Calu3 (cell line): ENCODE measurements around the gene ARHGAP19. TPM values are rescaled to one million over a fixed set of nuclear protein-coding genes. Genes with fewer than 3 reads are reported as not detected.

Experiments used
- BruUV-seq: library from RNA; stranded (reverse); fragments of 400-500 nt; replicated peaks from 2 replicates; lab custom pipeline; 2021; lab: Mats Ljungman, UMichigan
- CTCF ChIA-PET: fragments of 300-600 bp; sonication (Branson Sonifier 250); formaldehyde crosslinking; loops from one replicate; lab custom pipeline; 2022; ENCODE audit warnings: antibody characterized with exemption; lab: Charles Lee
- DNase-seq: peaks from one replicate; pipeline ENCODE4 v3.0.0; 2022
- H3K27ac Mint-ChIP-seq: one replicate; pipeline ENCODE4 v1.8.0; 2022; ENCODE audit warnings: mixed read lengths; ENCODE audit not compliant: unreplicated experiment
- H3K27me3 Mint-ChIP-seq: one replicate; pipeline ENCODE4 v1.8.0; 2022; ENCODE audit warnings: mixed read lengths; ENCODE audit not compliant: unreplicated experiment
- H3K36me3 Mint-ChIP-seq: one replicate; pipeline ENCODE4 v1.8.0; 2022; ENCODE audit warnings: mild to moderate bottlenecking, moderate library complexity, mixed read lengths; ENCODE audit not compliant: insufficient read depth, unreplicated experiment
- H3K4me1 Mint-ChIP-seq: one replicate; pipeline ENCODE4 v1.8.0; 2022; ENCODE audit warnings: mild to moderate bottlenecking, low read depth, mixed read lengths; ENCODE audit not compliant: unreplicated experiment
- H3K4me3 Mint-ChIP-seq: one replicate; pipeline ENCODE4 v1.8.0; 2022; ENCODE audit warnings: mild to moderate bottlenecking, low read depth, moderate library complexity, mixed read lengths; ENCODE audit not compliant: unreplicated experiment
- H3K9me3 Mint-ChIP-seq: one replicate; pipeline ENCODE4 v1.8.0; 2022; ENCODE audit warnings: low read depth, mixed read lengths; ENCODE audit not compliant: unreplicated experiment
- intact Hi-C: fragments of 100-400 bp; cut with micrococcal nuclease; formaldehyde crosslinking; loops from one replicate; pipeline ENCODE4 v1.10.0; 2022; ENCODE audit not compliant: unreplicated experiment
- total RNA-seq: library from RNA; stranded (reverse); gene quantifications from 2 replicates; pipeline ENCODE4 v1.2.3, GENCODE V29; 2022
- TF ChIP-seq, protein P1 (sequence below): fragments of 200-600 bp; IDR thresholded peaks from one replicate; pipeline ENCODE4 v1.8.0; 2022; ENCODE audit warnings: antibody characterized with exemption; ENCODE audit not compliant: unreplicated experiment

ARHGAP19 gene
- total RNA-seq, 1 experiment from 2014 or later: 6.7 TPM

DNA sequence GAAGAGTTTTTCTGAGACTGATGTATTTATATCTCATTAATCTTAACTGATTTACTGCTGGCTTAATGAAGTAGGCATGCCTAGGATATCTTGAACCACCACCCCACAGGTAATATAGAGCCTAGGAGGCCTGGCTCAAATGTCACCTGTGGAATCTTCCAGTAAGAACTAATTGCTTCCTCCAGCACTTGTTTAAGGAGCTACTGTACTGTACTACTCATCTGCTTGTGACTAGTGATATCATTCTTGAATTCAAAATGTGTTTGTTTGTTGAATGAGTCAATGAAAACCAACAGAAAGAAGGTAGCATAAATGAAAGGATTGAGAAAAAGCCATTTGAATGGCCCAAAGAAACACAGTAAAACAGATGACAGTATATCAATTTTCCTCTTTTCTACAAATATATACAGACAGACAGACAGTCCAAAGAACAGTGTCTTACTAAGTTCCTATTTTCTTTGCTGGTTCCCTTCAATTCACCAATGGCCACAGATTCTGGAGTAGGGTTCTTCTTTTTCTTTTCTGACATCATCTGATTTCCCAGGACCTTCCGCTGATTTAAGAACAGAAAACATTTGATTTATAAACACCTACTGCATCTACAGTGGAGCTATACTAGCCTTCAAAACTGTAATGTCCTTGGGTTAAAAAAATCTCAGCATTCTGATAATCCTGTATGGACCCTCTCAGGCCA lies 63.0 kb downstream of the ARHGAP19 start:
- no peaks in the 10 kb centered on the region for H3K27me3 Mint-ChIP-seq
- TF ChIP-seq, protein P1, sequence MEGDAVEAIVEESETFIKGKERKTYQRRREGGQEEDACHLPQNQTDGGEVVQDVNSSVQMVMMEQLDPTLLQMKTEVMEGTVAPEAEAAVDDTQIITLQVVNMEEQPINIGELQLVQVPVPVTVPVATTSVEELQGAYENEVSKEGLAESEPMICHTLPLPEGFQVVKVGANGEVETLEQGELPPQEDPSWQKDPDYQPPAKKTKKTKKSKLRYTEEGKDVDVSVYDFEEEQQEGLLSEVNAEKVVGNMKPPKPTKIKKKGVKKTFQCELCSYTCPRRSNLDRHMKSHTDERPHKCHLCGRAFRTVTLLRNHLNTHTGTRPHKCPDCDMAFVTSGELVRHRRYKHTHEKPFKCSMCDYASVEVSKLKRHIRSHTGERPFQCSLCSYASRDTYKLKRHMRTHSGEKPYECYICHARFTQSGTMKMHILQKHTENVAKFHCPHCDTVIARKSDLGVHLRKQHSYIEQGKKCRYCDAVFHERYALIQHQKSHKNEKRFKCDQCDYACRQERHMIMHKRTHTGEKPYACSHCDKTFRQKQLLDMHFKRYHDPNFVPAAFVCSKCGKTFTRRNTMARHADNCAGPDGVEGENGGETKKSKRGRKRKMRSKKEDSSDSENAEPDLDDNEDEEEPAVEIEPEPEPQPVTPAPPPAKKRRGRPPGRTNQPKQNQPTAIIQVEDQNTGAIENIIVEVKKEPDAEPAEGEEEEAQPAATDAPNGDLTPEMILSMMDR: no peak
- no peaks in the 10 kb centered on the region for H3K9me3 Mint-ChIP-seq
- no TSS peak for BruUV-seq
- intact Hi-C loops: no loop called here
- DNase-seq: no peak
- CTCF ChIA-PET: interaction anchor here (1.1 kb wide), 1 partner anchor 11 kb away, joined by 3 read pairs; no protein-coding TSS in a partner anchor
- no peaks in the 10 kb centered on the region for H3K4me1 Mint-ChIP-seq
- H3K27ac Mint-ChIP-seq: no peak overlapping the region
- no peaks in the 10 kb centered on the region for H3K36me3 Mint-ChIP-seq
- H3K4me3 Mint-ChIP-seq: no peak overlapping the region

DNA sequence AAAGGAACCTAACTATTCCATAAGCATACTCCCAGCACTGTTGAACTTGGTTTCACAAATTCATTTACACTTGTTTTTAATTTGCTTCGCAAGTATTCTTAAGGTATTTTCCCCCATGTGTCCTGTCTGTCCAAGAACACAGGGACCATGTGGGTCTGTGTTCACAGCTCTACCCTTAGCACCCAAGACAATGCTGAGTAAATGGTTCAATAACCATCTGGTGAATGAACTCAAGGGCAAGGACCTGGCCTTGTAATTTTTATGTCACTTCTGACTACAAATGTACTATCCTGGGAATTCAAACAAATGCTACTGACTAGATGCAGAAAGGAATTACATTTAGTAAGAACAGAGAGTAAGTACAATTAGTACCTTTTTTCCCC lies 63.7 kb downstream of the ARHGAP19 start:
- H3K36me3 Mint-ChIP-seq: no peaks in the 10 kb centered on the region
- CTCF ChIA-PET: no interaction called here
- DNase-seq: no peak
- H3K9me3 Mint-ChIP-seq: no peaks in the 10 kb centered on the region
- TF ChIP-seq, protein P1: no peak
- no peak overlapping the region for H3K4me3 Mint-ChIP-seq
- no peaks in the 10 kb centered on the region for H3K27me3 Mint-ChIP-seq
- BruUV-seq: no TSS peak
- intact Hi-C loops: no loop called here
- no peak overlapping the region for H3K27ac Mint-ChIP-seq
- H3K4me1 Mint-ChIP-seq: no peaks in the 10 kb centered on the region

DNA sequence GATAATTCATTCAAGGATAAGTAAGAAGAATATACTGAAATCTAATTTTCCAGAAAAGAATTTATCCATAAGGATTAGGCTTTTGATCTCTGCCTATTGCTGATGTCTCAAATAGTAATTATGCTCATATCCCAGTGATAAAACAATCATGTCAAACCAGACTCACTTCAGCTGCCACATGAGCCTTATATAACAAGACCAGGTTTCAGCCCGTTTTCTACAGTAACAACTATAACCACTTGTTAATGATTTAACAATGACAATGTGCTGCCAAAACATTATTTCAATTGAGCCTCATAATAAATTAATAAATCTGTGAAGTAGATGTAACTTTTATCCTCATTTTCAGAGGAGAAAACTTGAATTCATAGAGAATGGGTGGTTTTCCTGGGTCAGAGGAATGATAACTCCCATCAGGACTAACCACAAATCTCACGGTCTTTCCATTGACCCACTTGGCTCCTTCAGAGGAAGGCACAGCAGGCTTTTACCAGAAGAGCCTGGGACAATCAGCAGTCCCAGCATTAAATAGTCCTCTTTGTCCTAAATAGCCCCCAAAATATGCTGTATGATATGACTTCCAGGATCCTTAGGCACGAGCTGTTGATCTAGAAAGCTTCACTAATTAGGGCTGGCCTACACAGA lies 64.2 kb downstream of the ARHGAP19 start:
- Mint-ChIP-seq H3K4me1 (no peaks in the 10 kb centered on the region), H3K27ac (no peak overlapping the region), H3K4me3 (no peak overlapping the region), H3K9me3 (no peaks in the 10 kb centered on the region), H3K27me3 (no peaks in the 10 kb centered on the region), H3K36me3 (no peaks in the 10 kb centered on the region)
- intact Hi-C loops: no loop called here
- CTCF ChIA-PET: no interaction called here
- TF ChIP-seq, protein P1: no peak
- BruUV-seq: no TSS peak
- DNase-seq: no peak

DNA sequence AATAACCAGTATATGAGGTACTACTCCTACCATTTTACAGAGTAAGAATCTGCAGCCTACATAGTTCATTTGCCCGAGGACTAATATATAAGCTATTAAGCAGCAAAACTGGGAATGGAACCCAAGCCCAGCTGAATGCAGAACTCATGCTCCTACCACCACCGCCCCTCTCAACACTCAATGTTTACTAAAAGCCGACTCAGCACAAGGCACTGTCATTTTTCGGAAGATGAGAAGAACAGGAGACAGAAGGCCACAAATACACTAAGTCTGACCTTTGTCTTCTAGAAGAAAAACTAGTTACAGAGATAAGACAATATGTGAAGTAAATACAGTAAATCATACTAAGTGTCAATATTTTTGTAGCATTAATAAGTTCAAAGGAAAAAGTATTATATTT lies 66.0 kb downstream of the ARHGAP19 start:
- BruUV-seq: no TSS peak
- intact Hi-C loops: no loop called here
- Mint-ChIP-seq H3K9me3 (no peaks in the 10 kb centered on the region), H3K4me3 (no peak overlapping the region), H3K27ac (no peak overlapping the region), H3K27me3 (no peaks in the 10 kb centered on the region), H3K36me3 (no peaks in the 10 kb centered on the region), H3K4me1 (no peaks in the 10 kb centered on the region)
- no peak for DNase-seq
- CTCF ChIA-PET: no interaction called here
- TF ChIP-seq, protein P1: no peak
